Endothelial cell of umbilical vein (primary cell): ENCODE results near the gene PROSER1. TPM values are rescaled to one million over a fixed set of nuclear protein-coding genes. Genes with fewer than 3 reads are reported as not detected.

Source experiments
- BruUV-seq: library from RNA; stranded (reverse); fragments of 400-500 nt; replicated peaks from 2 replicates; lab custom pipeline; 2021; lab: Mats Ljungman, UMichigan
- CTCF ChIA-PET: fragments of 300-600, 350-600 bp; sonication (Branson Sonifier 250); formaldehyde crosslinking; loops from one replicate; lab custom pipeline; 2021; ENCODE audit warnings: antibody characterized with exemption, inconsistent platforms; lab: Charles Lee
- POLR2A ChIA-PET: fragments of 300-600, 350-600 bp; sonication (Branson Sonifier 250); formaldehyde crosslinking; loops from one replicate; lab custom pipeline; 2021; ENCODE audit warnings: antibody characterized with exemption, inconsistent platforms; lab: Charles Lee
- DNase-seq: peaks from one replicate; pipeline ENCODE4 v3.0.0-alpha.2; 2011; ENCODE audit warnings: low read depth, low spot score
- FAIRE-seq: peaks from 2 replicates; lab custom pipeline; 2011; peaks lifted over from hg19 to GRCh38; lab: Jason Lieb, UNC
- H2AFZ ChIP-seq: 2 replicates; pipeline ENCODE4 v1.6.0; 2012; ENCODE audit warnings: low read depth, low read length, control low read depth, inconsistent platforms
- H3K27ac ChIP-seq: 2 replicates; pipeline ENCODE4 v1.5.1; 2011; ENCODE audit warnings: low read depth, mild to moderate bottlenecking, control low read depth, low read length, moderate library complexity; ENCODE audit not compliant: insufficient read depth
- H3K27me3 ChIP-seq, 2 experiments: 2 replicates each; pipeline versions ENCODE4 v1.6.0 to v1.6.1; 2011; ENCODE audit warnings: low read length in 2 of 2, mixed read lengths in 1 of 2; ENCODE audit not compliant: control insufficient read depth in 2 of 2, insufficient read depth in 2 of 2
- H3K36me3 ChIP-seq, 2 experiments: 2 replicates in 1 of 2; 3 replicates in 1 of 2; pipeline ENCODE4 v1.5.1; 2011; ENCODE audit warnings: low read length in 2 of 2, mild to moderate bottlenecking in 1 of 2, moderate library complexity in 1 of 2; ENCODE audit not compliant: control insufficient read depth in 2 of 2, insufficient read depth in 2 of 2; ENCODE audit errors: extremely low read depth in 1 of 2
- H3K4me1 ChIP-seq: 3 replicates; pipeline ENCODE4 v1.5.1; 2011; ENCODE audit warnings: mild to moderate bottlenecking, low read length; ENCODE audit not compliant: control insufficient read depth, insufficient read depth; ENCODE audit errors: extremely low read depth
- H3K4me2 ChIP-seq: 2 replicates; pipeline ENCODE4 v1.6.1; 2011; ENCODE audit warnings: low read length, control low read depth, mixed read lengths; ENCODE audit not compliant: insufficient read depth
- H3K4me3 ChIP-seq, 3 experiments: fragments of 200-600 bp in 1 of 3; sonication (generic), shearing (Covaris generic) in 1 of 3; replicated peaks in 1 of 3; 2 replicates each; pipeline ENCODE4 v1.5.1; 2011 to 2016; ENCODE audit warnings: control low read depth in 3 of 3, low read length in 3 of 3, mild to moderate bottlenecking in 2 of 3, inconsistent platforms in 1 of 3, low read depth in 1 of 3, moderate library complexity in 1 of 3; ENCODE audit not compliant: insufficient read depth in 1 of 3
- H3K79me2 ChIP-seq: 2 replicates; pipeline ENCODE4 v1.6.0; 2012; ENCODE audit warnings: low read length, inconsistent platforms; ENCODE audit not compliant: control insufficient read depth, insufficient read depth
- H3K9ac ChIP-seq: replicated peaks from 2 replicates; pipeline ENCODE3; 2011; ENCODE audit warnings: low read length, control low read depth; ENCODE audit not compliant: insufficient read depth; ENCODE audit errors: extremely low read depth
- H3K9me1 ChIP-seq: replicated peaks from 3 replicates; pipeline ENCODE4 v1.6.0; 2011; ENCODE audit warnings: mild to moderate bottlenecking, low read length; ENCODE audit not compliant: control insufficient read depth, insufficient read depth; ENCODE audit errors: extremely low read depth
- H3K9me3 ChIP-seq: replicated peaks from 2 replicates; pipeline ENCODE4 v1.5.1; 2012; ENCODE audit warnings: low read length, inconsistent platforms; ENCODE audit not compliant: control insufficient read depth, insufficient read depth
- H4K20me1 ChIP-seq: replicated peaks from 2 replicates; pipeline ENCODE3; 2011; ENCODE audit warnings: mild to moderate bottlenecking, low read length; ENCODE audit not compliant: control insufficient read depth, insufficient read depth; ENCODE audit errors: extremely low read depth
- CTCF ChIP-seq, 2 donors: IDR thresholded peaks; 1 replicate in 1 of 2; 2 replicates in 1 of 2; pipeline ENCODE4 v1.5.1; 2011; ENCODE audit warnings: low read length in 2 of 2, mild to moderate bottlenecking in 2 of 2, moderate library complexity in 2 of 2, control low read depth in 1 of 2, inconsistent platforms in 1 of 2, low read depth in 1 of 2; ENCODE audit not compliant: insufficient read depth in 1 of 2; ENCODE audit errors: extremely low read depth in 1 of 2
- FOS ChIP-seq: IDR thresholded peaks from 2 replicates; pipeline ENCODE4 v1.6.1; 2011; ENCODE audit warnings: mild to moderate bottlenecking, low read length, moderate library complexity, borderline replicate concordance; ENCODE audit not compliant: insufficient read depth
- GATA2 ChIP-seq: IDR thresholded peaks from 2 replicates; pipeline ENCODE4 v1.7.0; 2011; ENCODE audit warnings: low read depth, mild to moderate bottlenecking, moderate library complexity, mixed read lengths, low read length; ENCODE audit not compliant: insufficient read length, insufficient read depth
- JUN ChIP-seq: IDR thresholded peaks from 2 replicates; pipeline ENCODE4 v1.6.1; 2011; ENCODE audit warnings: borderline replicate concordance, low read depth; ENCODE audit not compliant: insufficient read length, insufficient read depth
- MAX ChIP-seq: IDR thresholded peaks from 2 replicates; pipeline ENCODE4 v1.6.1; 2011; ENCODE audit not compliant: insufficient read depth, insufficient read length
- POLR2A ChIP-seq: IDR thresholded peaks from 2 replicates; pipeline ENCODE4 v1.6.1; 2012; ENCODE audit warnings: low read depth, mild to moderate bottlenecking, control low read depth, low read length
- dilution Hi-C: fragments of 300-500 bp; cut with MboI; formaldehyde crosslinking; loops from one replicate; pipeline ENCODE4 v1.15.0; 2019; ENCODE audit warnings: low sequenced_read_pairs; ENCODE audit not compliant: extremely low pct_ligation_motif_present
- intact Hi-C: fragments of 100-400 bp; cut with micrococcal nuclease; formaldehyde crosslinking; loops from one replicate; pipeline ENCODE4 v1.10.0; 2022
- polyA plus RNA-seq, 4 experiments: library from polyadenylated mRNA; depleted of rRNA in 3 of 4; stranded (reverse) in 3 of 4; unstranded in 1 of 4; fragments of >200 nt; gene quantifications; 2 replicates each; pipeline versions ENCODE4 v1.2.1 to v1.2.3, GENCODE V29; 2011 to 2012; ENCODE audit warnings: missing spikeins in 1 of 4
- total RNA-seq: library from RNA; stranded (reverse); gene quantifications from 2 replicates; pipeline ENCODE4 v1.2.3, GENCODE V29; 2021

PROSER1 gene
- total and polyA plus RNA-seq, 2 donors (not counting 3 experiments of a cell fraction or from before 2014, with no cell fraction given): 38.3 to 40.4 TPM

- no peak for DNase-seq
- dilution Hi-C loops (no loop called here), intact Hi-C loops (no loop called here)
- H4K20me1 ChIP-seq: no peaks in the 10 kb centered on the region
- H3K27me3 ChIP-seq: no peaks in the 10 kb centered on the region
- H3K79me2 ChIP-seq: no peaks in the 10 kb centered on the region
- no peak for FAIRE-seq
- H3K4me1 ChIP-seq: no peaks in the 10 kb centered on the region
- TF ChIP-seq CTCF (IDR thresholded peaks at IDR 0.05; ENCODE audit: extremely low read depth in 1 of 2, insufficient read depth in 1 of 2, low read depth in 1 of 2, low read length in 2 of 2) (no peak), JUN (no peak)
- no peak overlapping the region for H3K9ac ChIP-seq
- BruUV-seq: no TSS peak
- ChIA-PET CTCF (interaction anchor here (3.6 to 7.4 kb wide), 2 partner anchors 559 to 563 kb away, joined by 17 to 119 read pairs; no protein-coding TSS in a partner anchor), POLR2A (no interaction called here)
- H2AFZ ChIP-seq: no peak overlapping the region
- no peak overlapping the region for H3K4me3 ChIP-seq
- H3K9me1 ChIP-seq: no peaks in the 10 kb centered on the region
- no peaks in the 10 kb centered on the region for H3K9me3 ChIP-seq
- H3K4me2 ChIP-seq: no peak overlapping the region
- no peaks in the 10 kb centered on the region for H3K36me3 ChIP-seq
- no peak overlapping the region for H3K27ac ChIP-seq
These were observed 15.1 kb upstream of the PROSER1 start for GRCh38 chr13:39052944-39053343.

GRCh38 chr13:39051157-39051556 lies 13.3 kb upstream of the PROSER1 start:
- peak; percentile 50 for FAIRE-seq
- ChIA-PET CTCF (interaction anchor here (0.6 to 7.4 kb wide), 37 partner anchors 9 to 1726 kb away, joined by 3 to 129 read pairs (median 5); partner anchors contain the start of genes NHLRC3 and PROSER1), POLR2A (no interaction called here)

More at GRCh38 chr13:39051157-39051556, 13.3 kb upstream of the PROSER1 start:
- H3K4me1 ChIP-seq: no peaks in the 10 kb centered on the region
- H4K20me1 ChIP-seq: no peaks in the 10 kb centered on the region
- TF ChIP-seq CTCF (IDR thresholded peaks at IDR 0.05; ENCODE audit: extremely low read depth in 1 of 2, insufficient read depth in 1 of 2, low read depth in 1 of 2, low read length in 2 of 2): peak; percentile 18 to 31
- no peak for TF ChIP-seq MAX
- TF ChIP-seq POLR2A: no peak
- no peak for TF ChIP-seq FOS
- TF ChIP-seq GATA2: no peak
- H3K4me3 ChIP-seq: no peak overlapping the region
- dilution Hi-C loops (no loop called here), intact Hi-C loops (loop anchor here (1.0 kb wide), 4 partner anchors 212 to 625 kb away; no protein-coding TSS in a partner anchor)
- H3K27ac ChIP-seq: no peak overlapping the region
- no TSS peak for BruUV-seq
- H2AFZ ChIP-seq: no peak overlapping the region
- H3K36me3 ChIP-seq: no peaks in the 10 kb centered on the region
- no peaks in the 10 kb centered on the region for H3K9me1 ChIP-seq
- no peak overlapping the region for H3K4me2 ChIP-seq
- H3K9ac ChIP-seq: no peak overlapping the region
- DNase-seq: peak; percentile 57
- no peaks in the 10 kb centered on the region for H3K27me3 ChIP-seq
- H3K79me2 ChIP-seq: no peaks in the 10 kb centered on the region
- H3K9me3 ChIP-seq: no peaks in the 10 kb centered on the region
